ENCODE measurements around the gene STYK1.

DNA sequence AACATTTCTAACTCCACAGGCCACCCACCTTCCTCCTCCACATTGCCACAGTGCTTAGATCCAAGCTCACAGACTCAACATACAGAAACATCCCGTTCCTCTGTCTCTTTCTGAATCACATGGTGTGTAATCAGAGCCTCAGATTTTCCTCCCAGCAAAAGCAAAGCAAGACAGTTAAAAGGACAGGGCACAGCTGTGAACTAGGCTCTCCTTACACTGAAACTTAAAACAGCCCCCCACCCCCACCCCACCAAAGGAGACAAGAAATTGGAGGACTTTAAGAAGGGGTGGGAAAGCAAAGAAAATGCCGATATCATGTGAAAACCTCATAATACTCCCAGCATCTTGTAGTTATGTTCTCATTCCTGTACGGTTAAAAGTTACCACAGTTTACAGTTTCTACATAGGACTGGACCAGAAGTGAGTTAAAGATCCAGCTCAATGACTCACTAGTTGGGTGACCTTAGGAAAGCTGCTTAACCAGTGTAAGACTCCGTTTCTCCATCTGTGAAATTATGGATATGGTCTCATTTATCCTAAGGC lies 44.5 kb upstream of the STYK1 start:
- TF ChIP-seq, protein P1, sequence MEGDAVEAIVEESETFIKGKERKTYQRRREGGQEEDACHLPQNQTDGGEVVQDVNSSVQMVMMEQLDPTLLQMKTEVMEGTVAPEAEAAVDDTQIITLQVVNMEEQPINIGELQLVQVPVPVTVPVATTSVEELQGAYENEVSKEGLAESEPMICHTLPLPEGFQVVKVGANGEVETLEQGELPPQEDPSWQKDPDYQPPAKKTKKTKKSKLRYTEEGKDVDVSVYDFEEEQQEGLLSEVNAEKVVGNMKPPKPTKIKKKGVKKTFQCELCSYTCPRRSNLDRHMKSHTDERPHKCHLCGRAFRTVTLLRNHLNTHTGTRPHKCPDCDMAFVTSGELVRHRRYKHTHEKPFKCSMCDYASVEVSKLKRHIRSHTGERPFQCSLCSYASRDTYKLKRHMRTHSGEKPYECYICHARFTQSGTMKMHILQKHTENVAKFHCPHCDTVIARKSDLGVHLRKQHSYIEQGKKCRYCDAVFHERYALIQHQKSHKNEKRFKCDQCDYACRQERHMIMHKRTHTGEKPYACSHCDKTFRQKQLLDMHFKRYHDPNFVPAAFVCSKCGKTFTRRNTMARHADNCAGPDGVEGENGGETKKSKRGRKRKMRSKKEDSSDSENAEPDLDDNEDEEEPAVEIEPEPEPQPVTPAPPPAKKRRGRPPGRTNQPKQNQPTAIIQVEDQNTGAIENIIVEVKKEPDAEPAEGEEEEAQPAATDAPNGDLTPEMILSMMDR (IDR thresholded peaks at IDR 0.05; ENCODE audit: insufficient read depth, low read length, poor library complexity, severe bottlenecking) = no peak
- no peak for TF ChIP-seq EZH2phosphoT487 (conservative IDR thresholded peaks at IDR 0.05; ENCODE audit: low read length)
